ENCODE measurements around the gene CNGA2.
A peak's percentile ranks its signal among the peaks of the same experiment; 100 is the strongest.

The CNGA2 gene

GRCh38 chrX:151712253-151712652, 22.3 kb upstream of the CNGA2 start:
- ChIA-PET POLR2A (no interaction called here), CTCF (interaction anchor here (1.0 kb wide), 1 partner anchor 9 kb away, joined by 3 read pairs; no protein-coding TSS in a partner anchor)
- DNase-seq (ENCODE audit: extremely low spot score), result no peak
- TF ChIP-seq CTBP1 (IDR thresholded peaks at IDR 0.05; ENCODE audit: borderline replicate concordance), result no peak
- no peak for TF ChIP-seq BHLHE40 (IDR thresholded peaks at IDR 0.05; ENCODE audit: borderline replicate concordance)
- TF ChIP-seq FOXK2 (IDR thresholded peaks at IDR 0.05), result no peak
- TF ChIP-seq NFRKB (IDR thresholded peaks at IDR 0.05), result no peak
- no peak for TF ChIP-seq SUZ12 (IDR thresholded peaks at IDR 0.05)
- TF ChIP-seq HDGF (IDR thresholded peaks at IDR 0.05; ENCODE audit: borderline replicate concordance), result no peak
- TF ChIP-seq TARDBP (IDR thresholded peaks at IDR 0.05), result no peak
- TF ChIP-seq ZNF384 (IDR thresholded peaks at IDR 0.05), result no peak
- TF ChIP-seq FOXM1 (IDR thresholded peaks at IDR 0.05; ENCODE audit: borderline replicate concordance), result no peak
- no peak for TF ChIP-seq ELF4 (IDR thresholded peaks at IDR 0.05)
- TF ChIP-seq ARNT (IDR thresholded peaks at IDR 0.05), result no peak
- no peak for TF ChIP-seq SP1 (IDR thresholded peaks at IDR 0.05)
- no peak for TF ChIP-seq FOXA1 (IDR thresholded peaks at IDR 0.05)
- TF ChIP-seq L3MBTL2 (conservative IDR thresholded peaks at IDR 0.05), result no peak
- TF ChIP-seq LEF1 (IDR thresholded peaks at IDR 0.05; ENCODE audit: borderline replicate concordance), result no peak
- no peak for TF ChIP-seq PKNOX1 (IDR thresholded peaks at IDR 0.05)

- DNase-seq (ENCODE audit: extremely low spot score), result peak; percentile 63
- CTCF ChIA-PET, result no interaction called here
Measured at GRCh38 chrX:151713849-151714248, 20.7 kb upstream of the CNGA2 start.

GRCh38 chrX:151714362-151714761, 20.2 kb upstream of the CNGA2 start:
- ChIA-PET POLR2A (no interaction called here), CTCF (interaction anchor here (0.6 kb wide), 1 partner anchor 1256 kb away, joined by 3 read pairs; no protein-coding TSS in a partner anchor)
- no peak for TF ChIP-seq FOXM1 (IDR thresholded peaks at IDR 0.05; ENCODE audit: borderline replicate concordance)
- no peak for TF ChIP-seq TARDBP (IDR thresholded peaks at IDR 0.05)
- no peak for TF ChIP-seq LEF1 (IDR thresholded peaks at IDR 0.05; ENCODE audit: borderline replicate concordance)
- no peak for TF ChIP-seq PKNOX1 (IDR thresholded peaks at IDR 0.05)
- no peak for DNase-seq (ENCODE audit: extremely low spot score)

More at GRCh38 chrX:151713849-151714248, 20.7 kb upstream of the CNGA2 start:
- POLR2A ChIA-PET, result no interaction called here
- no peak for TF ChIP-seq CTBP1 (IDR thresholded peaks at IDR 0.05; ENCODE audit: borderline replicate concordance)
- TF ChIP-seq PKNOX1 (IDR thresholded peaks at IDR 0.05), result no peak

- CTCF ChIA-PET, result interaction anchor here (0.6 kb wide), 1 partner anchor 9 kb away, joined by 3 read pairs; no protein-coding TSS in a partner anchor
- POLR2A ChIA-PET, result no interaction called here
Measured at GRCh38 chrX:151715752-151716151, 18.8 kb upstream of the CNGA2 start, which contains the start of gene FATE1. Gene FATE1, plus strand, starts transcription at chrX:151716035. Its CDS starts 85 bp downstream, at chrX:151716120.

GRCh38 chrX:151722241-151722846, 12.2 kb upstream of the CNGA2 start:
- ChIA-PET CTCF (interaction anchor here (0.5 kb wide), 1 partner anchor 668 kb away, joined by 3 read pairs; no protein-coding TSS in a partner anchor), POLR2A (no interaction called here)
- TF ChIP-seq CTBP1 (IDR thresholded peaks at IDR 0.05; ENCODE audit: borderline replicate concordance) (no peak), NFRKB (IDR thresholded peaks at IDR 0.05) (no peak), L3MBTL2 (conservative IDR thresholded peaks at IDR 0.05) (no peak), SUZ12 (IDR thresholded peaks at IDR 0.05) (no peak), FOXA1 (IDR thresholded peaks at IDR 0.05) (no peak), HDGF (IDR thresholded peaks at IDR 0.05; ENCODE audit: borderline replicate concordance) (no peak), TARDBP (IDR thresholded peaks at IDR 0.05) (no peak)
- peak; percentile 77 for DNase-seq (ENCODE audit: extremely low spot score)

More at GRCh38 chrX:151715752-151716151, 18.8 kb upstream of the CNGA2 start, which contains the start of gene FATE1:
- TF ChIP-seq L3MBTL2 (conservative IDR thresholded peaks at IDR 0.05) (no peak), ZNF384 (IDR thresholded peaks at IDR 0.05) (no peak), LEF1 (IDR thresholded peaks at IDR 0.05; ENCODE audit: borderline replicate concordance) (no peak), ARNT (IDR thresholded peaks at IDR 0.05) (no peak), SP1 (IDR thresholded peaks at IDR 0.05) (no peak), FOXK2 (IDR thresholded peaks at IDR 0.05) (no peak), TARDBP (IDR thresholded peaks at IDR 0.05) (no peak), PKNOX1 (IDR thresholded peaks at IDR 0.05) (no peak), FOXM1 (IDR thresholded peaks at IDR 0.05; ENCODE audit: borderline replicate concordance) (no peak), SUZ12 (IDR thresholded peaks at IDR 0.05) (no peak), ELF4 (IDR thresholded peaks at IDR 0.05) (no peak), HDGF (IDR thresholded peaks at IDR 0.05; ENCODE audit: borderline replicate concordance) (no peak), NFRKB (IDR thresholded peaks at IDR 0.05) (no peak)
- DNase-seq (ENCODE audit: extremely low spot score), result no peak

- CTCF ChIA-PET, result no interaction called here
- DNase-seq (ENCODE audit: extremely low spot score), result no peak
- TF ChIP-seq LEF1 (IDR thresholded peaks at IDR 0.05; ENCODE audit: borderline replicate concordance), result no peak
- TF ChIP-seq FOXA1 (IDR thresholded peaks at IDR 0.05), result no peak
- TF ChIP-seq HDGF (IDR thresholded peaks at IDR 0.05; ENCODE audit: borderline replicate concordance), result no peak
- TF ChIP-seq SUZ12 (IDR thresholded peaks at IDR 0.05), result no peak
- TF ChIP-seq FOXK2 (IDR thresholded peaks at IDR 0.05), result no peak
- TF ChIP-seq L3MBTL2 (conservative IDR thresholded peaks at IDR 0.05), result no peak
- TF ChIP-seq PKNOX1 (IDR thresholded peaks at IDR 0.05), result no peak
- TF ChIP-seq FOXM1 (IDR thresholded peaks at IDR 0.05; ENCODE audit: borderline replicate concordance), result no peak
- POLR2A ChIA-PET, result interaction anchor here (0.9 kb wide), 1 partner anchor 9 kb away, joined by 3 read pairs; no protein-coding TSS in a partner anchor
Measured at GRCh38 chrX:151723156-151723760, 11.3 kb upstream of the CNGA2 start.

Measured in HEK293T (cell line).